ENCODE measurements around the gene UQCR11.

DNA sequence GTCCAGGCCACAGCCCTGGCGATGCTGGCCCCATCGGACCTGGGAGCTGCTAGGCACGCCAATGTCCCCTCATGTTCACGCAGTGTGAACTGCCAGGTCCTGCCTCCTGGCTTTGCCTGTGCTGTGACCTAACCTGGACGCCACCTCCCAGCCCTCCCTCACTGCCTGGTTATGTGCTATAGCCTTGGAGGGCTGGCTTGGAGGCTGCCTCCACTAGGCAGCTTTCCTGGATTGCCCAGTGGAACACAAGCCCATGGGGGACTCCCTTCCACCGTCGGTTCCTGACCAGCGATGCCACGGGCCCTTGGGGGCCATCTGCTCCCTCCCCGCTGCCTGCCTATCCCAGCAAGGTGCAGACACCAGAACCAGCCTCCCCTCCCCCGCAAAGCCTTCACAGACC lies 15.2 kb upstream of the UQCR11 start:
- TF ChIP-seq CTCF (IDR thresholded peaks at IDR 0.05) (no peak), ZFX (IDR thresholded peaks at IDR 0.05; ENCODE audit: borderline replicate concordance) (no peak)

Data from 22Rv1 (cell line).